ENCODE measurements around the gene MAMDC2.
A peak's percentile ranks its signal among the peaks of the same experiment; 100 is the strongest.

The MAMDC2 gene

GRCh38 chr9:70257991-70258691 is 214.5 kb downstream of the MAMDC2 start:
- peak; percentile 67 for DNase-seq (ENCODE audit: low spot score)
- ChIA-PET POLR2A (ENCODE audit: low non-redundant PET) (interaction anchor here (0.5 to 0.7 kb wide), 2 partner anchors 114 to 365 kb away, joined by 4 to 5 read pairs; no protein-coding TSS in a partner anchor), CTCF (interaction anchor here (0.7 to 1.4 kb wide), 2 partner anchors 83 to 586 kb away, joined by 3 read pairs; no protein-coding TSS in a partner anchor)
- peak overlapping the region; percentile 94 for H3K27ac ChIP-seq
- no peak for TF ChIP-seq CTCF (conservative IDR thresholded peaks at IDR 0.05; ENCODE audit: low read depth)

- DNase-seq (ENCODE audit: low spot score) = peak; percentile 89
- ChIA-PET POLR2A (ENCODE audit: low non-redundant PET) (interaction anchor here (0.7 kb wide), 1 partner anchor 115 kb away, joined by 5 read pairs; no protein-coding TSS in a partner anchor), CTCF (interaction anchor here (0.5 kb wide), 1 partner anchor 124 kb away, joined by 3 read pairs; no protein-coding TSS in a partner anchor)
- TF ChIP-seq CTCF (conservative IDR thresholded peaks at IDR 0.05; ENCODE audit: low read depth) = no peak
- H3K27ac ChIP-seq = peak within 1 kb of the TSS; percentile 94
These were observed 215.3 kb downstream of the MAMDC2 start, which contains the start of gene SMC5 for GRCh38 chr9:70258692-70259511. Gene SMC5 (plus strand): TSS chr9:70258978. CDS start chr9:70259079, 101 bp downstream.

- no peak for TF ChIP-seq CTCF (conservative IDR thresholded peaks at IDR 0.05; ENCODE audit: low read depth)
- CTCF ChIA-PET = no interaction called here
- no peak for DNase-seq (ENCODE audit: low spot score)
- H3K27ac ChIP-seq = peak overlapping the region; percentile 94
- POLR2A ChIA-PET (ENCODE audit: low non-redundant PET) = no interaction called here
These were observed 215.8 kb downstream of the MAMDC2 start for GRCh38 chr9:70259512-70259802.

- no peak for DNase-seq (ENCODE audit: low spot score)
- ChIA-PET POLR2A (ENCODE audit: low non-redundant PET) (no interaction called here), CTCF (interaction anchor here (0.6 kb wide), 2 partner anchors 15 to 245 kb away, joined by 4 read pairs; no protein-coding TSS in a partner anchor)
- peak overlapping the region; percentile 94 for H3K27ac ChIP-seq
- TF ChIP-seq CTCF (conservative IDR thresholded peaks at IDR 0.05; ENCODE audit: low read depth) = no peak
These were observed 216.4 kb downstream of the MAMDC2 start for GRCh38 chr9:70260007-70260443.

GRCh38 chr9:70260606-70261005 is 217.0 kb downstream of the MAMDC2 start:
- TF ChIP-seq CTCF (conservative IDR thresholded peaks at IDR 0.05; ENCODE audit: low read depth) = no peak
- POLR2A ChIA-PET (ENCODE audit: low non-redundant PET) = no interaction called here
- CTCF ChIA-PET = interaction anchor here (0.5 to 0.6 kb wide), 4 partner anchors 14 to 1039 kb away, joined by 3 to 5 read pairs (median 4); no protein-coding TSS in a partner anchor
- DNase-seq (ENCODE audit: low spot score) = no peak
- H3K27ac ChIP-seq = no peak overlapping the region

- CTCF ChIA-PET = interaction anchor here (0.5 to 0.6 kb wide), 3 partner anchors 13 to 1040 kb away, joined by 3 to 5 read pairs (median 3); no protein-coding TSS in a partner anchor
- no peak overlapping the region for H3K27ac ChIP-seq
- peak; percentile 14 for DNase-seq (ENCODE audit: low spot score)
- TF ChIP-seq CTCF (conservative IDR thresholded peaks at IDR 0.05; ENCODE audit: low read depth) = no peak
- POLR2A ChIA-PET (ENCODE audit: low non-redundant PET) = no interaction called here
These were observed 217.7 kb downstream of the MAMDC2 start for GRCh38 chr9:70261131-70261870.
